SJSA1 (cell line): ENCODE measurements around the gene CATSPER4. TPM values are rescaled to one million over a fixed set of nuclear protein-coding genes. Genes with fewer than 3 reads are reported as not detected.
"Not testable (repeated sequence)": the region's sequence is repeated elsewhere in the genome, so short reads cannot be mapped to it uniquely, and the experiment has no call there.

ENCODE experiments used
- DNase-seq, 2 experiments: peaks; one replicate each; pipeline ENCODE4 v3.0.0-alpha.2; 2015 to 2020; ENCODE audit warnings: low spot score in 2 of 2, low read depth in 1 of 2
- H3K27ac ChIP-seq: fragments of 250-450 bp; sonication (Bioruptor Pico); 2 replicates; pipeline ENCODE4 v1.5.1; 2020; ENCODE audit warnings: mild to moderate bottlenecking, moderate library complexity
- H3K27me3 ChIP-seq: fragments of 250-450 bp; sonication (Bioruptor Pico); replicated peaks from 2 replicates; pipeline ENCODE4 v1.5.1; 2020; ENCODE audit warnings: mild to moderate bottlenecking, moderate library complexity
- H3K36me3 ChIP-seq: fragments of 250-450 bp; sonication (Bioruptor Pico); 2 replicates; pipeline ENCODE4 v1.5.1; 2020; ENCODE audit warnings: mild to moderate bottlenecking
- H3K4me1 ChIP-seq: fragments of 250-450 bp; sonication (Bioruptor Pico); replicated peaks from 2 replicates; pipeline ENCODE4 v1.6.1; 2021; ENCODE audit warnings: mild to moderate bottlenecking
- H3K4me3 ChIP-seq: fragments of 250-450 bp; sonication (Bioruptor Pico); 2 replicates; pipeline ENCODE4 v1.5.1; 2020; ENCODE audit warnings: mild to moderate bottlenecking
- H3K9me3 ChIP-seq: fragments of 250-450 bp; sonication (Bioruptor Pico); replicated peaks from 2 replicates; pipeline ENCODE4 v1.5.1; 2020; ENCODE audit warnings: mild to moderate bottlenecking
- total RNA-seq: library from RNA; depleted of rRNA; stranded (reverse); fragments of >200 nt; shearing (Covaris generic); gene quantifications from 2 replicates; pipeline ENCODE4 v1.2.3, GENCODE V29; 2014; rRNA removed

Gene CATSPER4
- total RNA-seq, 1 experiment from 2014 or later: not detected

DNA sequence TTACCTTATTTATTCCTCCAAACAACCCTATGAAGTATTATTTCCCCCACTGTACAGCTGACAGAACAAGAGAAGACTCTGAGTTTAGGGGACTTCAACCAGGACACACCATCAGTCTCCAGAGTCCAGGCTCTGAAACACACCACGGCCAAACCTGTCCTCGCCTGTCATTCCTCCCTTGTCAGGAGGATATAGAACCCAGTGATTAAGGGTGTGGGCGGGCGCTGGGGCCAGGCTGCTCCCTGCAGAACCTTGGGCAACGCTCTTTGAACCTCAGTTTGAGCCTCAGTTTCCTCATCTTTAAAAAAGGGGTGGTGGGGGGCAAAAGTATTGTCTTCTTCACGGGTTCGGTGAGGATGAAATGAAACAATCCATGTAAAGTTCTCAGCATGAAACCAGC is 34.2 kb downstream of the CATSPER4 start:
- DNase-seq: no peak
- Histone ChIP-seq H3K4me3 (no peak overlapping the region), H3K9me3 (no peaks in the 10 kb centered on the region), H3K4me1 (peaks cover 29% of the 10 kb centered on the region), H3K27ac (no peak overlapping the region), H3K36me3 (no peaks in the 10 kb centered on the region), H3K27me3 (no peaks in the 10 kb centered on the region)

GRCh38 chr1:26225033-26225831 is 34.8 kb downstream of the CATSPER4 start:
- Histone ChIP-seq H3K36me3 (no peaks in the 10 kb centered on the region), H3K27ac (no peak overlapping the region), H3K9me3 (no peaks in the 10 kb centered on the region), H3K27me3 (no peaks in the 10 kb centered on the region), H3K4me1 (peaks cover 25% of the 10 kb centered on the region), H3K4me3 (no peak overlapping the region)
- DNase-seq: no peak

GRCh38 chr1:26230682-26231081 is 40.3 kb downstream of the CATSPER4 start:
- not testable (repeated sequence) for H3K4me3 ChIP-seq, H3K9me3 ChIP-seq, DNase-seq, H3K27me3 ChIP-seq, H3K36me3 ChIP-seq, H3K27ac ChIP-seq, H3K4me1 ChIP-seq

- peaks cover 7% of the 10 kb centered on the region for H3K36me3 ChIP-seq
- H3K9me3 ChIP-seq: no peaks in the 10 kb centered on the region
- H3K4me1 ChIP-seq: peaks cover 41% of the 10 kb centered on the region
- H3K27ac ChIP-seq: peak within 1 kb of the TSS; percentile 77
- peak; percentile 98 to 100 for DNase-seq
- no peaks in the 10 kb centered on the region for H3K27me3 ChIP-seq
- H3K4me3 ChIP-seq: peak within 1 kb of the TSS; percentile 69
These were observed 43.7 kb downstream of the CATSPER4 start, which contains the start of gene CEP85 for GRCh38 chr1:26233903-26234643. Gene CEP85, plus strand, starts transcription at chr1:26234200. Its CDS starts 5,584 bp downstream, at chr1:26239784.

- Histone ChIP-seq H3K4me3 (peak overlapping the region; percentile 69), H3K36me3 (peaks cover 7% of the 10 kb centered on the region), H3K27me3 (no peaks in the 10 kb centered on the region), H3K9me3 (no peaks in the 10 kb centered on the region), H3K4me1 (peaks cover 49% of the 10 kb centered on the region), H3K27ac (peak overlapping the region; percentile 77)
- no peak for DNase-seq
These were observed 44.4 kb downstream of the CATSPER4 start for GRCh38 chr1:26234644-26235370.

GRCh38 chr1:26237230-26237966 is 47.0 kb downstream of the CATSPER4 start:
- DNase-seq: peak in 1 of 2 experiments; percentile 60
- no peaks in the 10 kb centered on the region for H3K27me3 ChIP-seq
- H3K4me1 ChIP-seq: peaks cover 58% of the 10 kb centered on the region
- peak overlapping the region; percentile 66 for H3K27ac ChIP-seq
- no peak overlapping the region for H3K4me3 ChIP-seq
- no peaks in the 10 kb centered on the region for H3K9me3 ChIP-seq
- peaks cover 17% of the 10 kb centered on the region for H3K36me3 ChIP-seq

- Histone ChIP-seq H3K27me3 (no peaks in the 10 kb centered on the region), H3K36me3 (peaks cover 34% of the 10 kb centered on the region), H3K27ac (peak overlapping the region; percentile 56), H3K9me3 (no peaks in the 10 kb centered on the region), H3K4me3 (no peak overlapping the region), H3K4me1 (peaks cover 53% of the 10 kb centered on the region)
- peak; percentile 62 to 79 for DNase-seq
These were observed 49.5 kb downstream of the CATSPER4 start for GRCh38 chr1:26239936-26240335.

Other genes starting within 250 kb of the CATSPER4 start
- gene PAFAH2, start 192.5 kb upstream of the CATSPER4 start, total RNA-seq: 7.5 and 7.9 TPM in 2 replicates
- gene EXTL1, start 168.8 kb upstream of the CATSPER4 start, total RNA-seq: 0.08 TPM in 1 of 2 replicates, not detected in the other
- gene SLC30A2, start 144.5 kb upstream of the CATSPER4 start, total RNA-seq: not detected in 2 replicates
- not detected in 2 replicates for gene TRIM63, start 123.0 kb upstream of the CATSPER4 start, total RNA-seq
- 5.3 and 9.1 TPM in 2 replicates for gene PDIK1L, start 78.8 kb upstream of the CATSPER4 start, total RNA-seq
- gene FAM110D, start 31.5 kb upstream of the CATSPER4 start, total RNA-seq: not detected in 2 replicates
- gene C1orf232, start 21.6 kb upstream of the CATSPER4 start, total RNA-seq: not detected in 2 replicates
- 23.4 and 34.9 TPM in 2 replicates for gene ZNF593, start 20.7 kb upstream of the CATSPER4 start, total RNA-seq
- 0.24 TPM in 1 of 2 replicates, not detected in the other for gene ZNF593OS, start 18.8 kb upstream of the CATSPER4 start, total RNA-seq
- gene CNKSR1, start 13.1 kb upstream of the CATSPER4 start, total RNA-seq: 0.50 TPM in 1 of 2 replicates, not detected in the other
- gene CEP85, start 43.6 kb downstream of the CATSPER4 start, total RNA-seq: 45.2 and 56.6 TPM in 2 replicates
- 36.5 and 38.9 TPM in 2 replicates for gene SH3BGRL3, start 89.5 kb downstream of the CATSPER4 start, total RNA-seq
- gene UBXN11, start 116.0 kb downstream of the CATSPER4 start, total RNA-seq: 4.0 and 12.0 TPM in 2 replicates
- not detected in 2 replicates for gene CD52, start 127.4 kb downstream of the CATSPER4 start, total RNA-seq
- gene CRYBG2, start 163.5 kb downstream of the CATSPER4 start, total RNA-seq: not detected in 2 replicates
- not detected in 2 replicates for gene ZNF683, start 182.1 kb downstream of the CATSPER4 start, total RNA-seq
- gene LIN28A, start 220.2 kb downstream of the CATSPER4 start, total RNA-seq: not detected in 2 replicates
- 26.6 and 36.7 TPM in 2 replicates for gene DHDDS, start 241.7 kb downstream of the CATSPER4 start, total RNA-seq